Bladder microvascular endothelial cell (primary cell): ENCODE results near the gene IFT172. TPM values are rescaled to one million over a fixed set of nuclear protein-coding genes. Genes with fewer than 3 reads are reported as not detected.

Experiments
- total RNA-seq: library from RNA; depleted of rRNA; stranded (reverse); fragments of >200 nt; gene quantifications from 2 replicates; pipeline ENCODE4 v1.2.3, GENCODE V29; 2014

IFT172 gene
- total RNA-seq = 12.0 and 20.0 TPM in 2 replicates

GRCh38 chr2:27489498-27490397, at the start of gene IFT172:
Gene IFT172 (minus strand): TSS chr2:27489743. CDS start chr2:27489653, 90 bp downstream.

GRCh38 chr2:27496357-27497287, 7.1 kb upstream of the IFT172 start, which contains the start of gene GCKR:
Gene GCKR (plus strand): TSS chr2:27496839. CDS start chr2:27496905, 66 bp downstream.

GRCh38 chr2:27494944-27495554, 5.5 kb upstream of the IFT172 start, which contains the start of gene FNDC4:
Gene FNDC4 (minus strand): TSS chr2:27495200. CDS start chr2:27494679, 521 bp downstream.

GRCh38 chr2:27441958-27442919, 47.3 kb downstream of the IFT172 start, which contains the start of gene KRTCAP3:
Gene KRTCAP3 (plus strand): TSS chr2:27442381. CDS start chr2:27442413, 32 bp downstream.

GRCh38 chr2:27428213-27428977, 61.1 kb downstream of the IFT172 start, which contains the start of gene NRBP1:
Gene NRBP1 (plus strand): TSS chr2:27428631. CDS start chr2:27433274, 4,643 bp downstream.

GRCh38 chr2:27409321-27410073, 80.0 kb downstream of the IFT172 start, which contains the start of gene PPM1G:
Gene PPM1G (minus strand): TSS chr2:27409591. CDS start chr2:27409422, 169 bp downstream.

Other genes starting within 250 kb of the IFT172 start
- 0.81 and 34.7 TPM in 2 replicates for gene SLC30A3, start 226.7 kb downstream of the IFT172 start, total RNA-seq
- 0.16 and 4.4 TPM in 2 replicates for gene DNAJC5G, start 214.3 kb downstream of the IFT172 start, total RNA-seq
- gene TRIM54, start 207.3 kb downstream of the IFT172 start, total RNA-seq = 3.1 TPM in 1 of 2 replicates, not detected in the other
- 0.44 and 0.49 TPM in 2 replicates for gene UCN, start 181.3 kb downstream of the IFT172 start, total RNA-seq
- gene MPV17, start 166.6 kb downstream of the IFT172 start, total RNA-seq = 32.4 and 55.7 TPM in 2 replicates
- 18.3 and 38.1 TPM in 2 replicates for gene GTF3C2, start 133.0 kb downstream of the IFT172 start, total RNA-seq
- 22.7 and 28.9 TPM in 2 replicates for gene EIF2B4, start 119.4 kb downstream of the IFT172 start, total RNA-seq
- 99.7 and 119 TPM in 2 replicates for gene SNX17, start 119.1 kb downstream of the IFT172 start, total RNA-seq
- 5.2 and 9.3 TPM in 2 replicates for gene ZNF513, start 109.0 kb downstream of the IFT172 start, total RNA-seq
- 113 and 147 TPM in 2 replicates for gene PPM1G, start 80.2 kb downstream of the IFT172 start, total RNA-seq
- gene NRBP1, start 61.1 kb downstream of the IFT172 start, total RNA-seq = 87.1 and 120 TPM in 2 replicates
- gene KRTCAP3, start 47.4 kb downstream of the IFT172 start, total RNA-seq = 0.44 and 0.49 TPM in 2 replicates
- gene FNDC4, start 5.5 kb upstream of the IFT172 start, total RNA-seq = 11.6 and 14.6 TPM in 2 replicates
- under 0.01 and 0.19 TPM in 2 replicates for gene GCKR, start 7.1 kb upstream of the IFT172 start, total RNA-seq
- 11.2 and 26.9 TPM in 2 replicates for gene ZNF512, start 93.3 kb upstream of the IFT172 start, total RNA-seq
- 1.8 and 2.6 TPM in 2 replicates for gene CCDC121, start 139.3 kb upstream of the IFT172 start, total RNA-seq
- gene GPN1, start 139.3 kb upstream of the IFT172 start, total RNA-seq = 30.9 and 43.2 TPM in 2 replicates
- 9.9 and 20.3 TPM in 2 replicates for gene SUPT7L, start 173.9 kb upstream of the IFT172 start, total RNA-seq
- 19.9 and 25.7 TPM in 2 replicates for gene SLC4A1AP, start 174.1 kb upstream of the IFT172 start, total RNA-seq